COLO668 (cell line): ENCODE results near the gene ZNF563.
"Not testable (repeated sequence)": the region's sequence is repeated elsewhere in the genome, so short reads cannot be mapped to it uniquely, and the experiment has no call there.

Source experiments
- DNase-seq: peaks from one replicate; lab custom pipeline; 2025; ENCODE audit not compliant: unreplicated experiment; lab: John Stamatoyannopoulos, UW

Gene ZNF563

DNA sequence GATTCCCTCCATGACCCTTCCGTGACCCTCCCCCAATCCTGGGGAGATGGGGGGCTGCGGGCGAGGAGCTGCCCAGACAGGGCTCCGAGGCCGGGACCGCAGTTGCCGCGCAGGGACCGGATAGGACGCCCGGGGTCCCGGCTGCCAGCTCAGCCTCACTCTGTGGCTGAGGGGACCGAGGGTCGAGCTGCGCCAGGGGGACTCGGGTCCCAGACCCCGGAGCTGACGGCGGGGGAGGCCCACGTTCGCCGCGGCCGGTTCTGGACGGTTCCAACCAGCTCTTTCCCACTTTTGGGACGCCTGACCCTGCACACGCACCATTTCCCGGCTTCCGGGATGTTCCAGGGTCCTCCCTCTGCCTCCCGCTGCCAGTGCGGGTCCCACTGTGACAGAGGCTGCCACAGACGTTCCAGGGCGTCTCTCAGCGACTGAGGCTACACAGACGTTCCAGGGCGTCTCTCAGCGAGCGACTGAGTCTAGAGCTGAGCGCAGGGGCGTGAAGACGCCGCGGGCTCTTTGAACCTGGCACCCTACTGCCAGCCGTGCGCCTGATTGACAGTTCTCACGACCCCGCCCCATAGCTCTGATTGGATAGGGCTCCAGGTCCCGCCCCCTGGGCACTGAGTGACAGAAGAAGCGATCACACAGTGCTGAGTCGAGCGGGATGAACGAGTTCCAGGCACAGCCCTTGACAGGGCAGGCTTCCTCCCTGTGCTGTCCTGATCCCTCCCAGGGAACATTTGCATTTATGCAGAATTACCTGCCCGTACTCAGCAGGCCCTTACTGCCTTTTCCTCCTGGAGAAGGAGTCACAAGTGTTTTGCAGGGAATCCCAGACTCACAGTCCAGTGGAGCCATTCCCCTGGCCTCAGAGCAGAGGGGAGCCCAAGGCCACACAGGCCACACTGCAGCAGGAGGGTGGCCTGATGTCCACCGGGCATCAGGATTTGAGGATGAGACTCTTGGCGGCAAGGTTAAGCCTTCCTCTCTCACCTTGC, at the start of gene ZNF563:
TSS of gene ZNF563 (minus strand) at position 472 of the 998 bp plus-strand sequence. CDS start at position 321, 151 bp downstream.
- DNase-seq: peak; percentile 97

DNA sequence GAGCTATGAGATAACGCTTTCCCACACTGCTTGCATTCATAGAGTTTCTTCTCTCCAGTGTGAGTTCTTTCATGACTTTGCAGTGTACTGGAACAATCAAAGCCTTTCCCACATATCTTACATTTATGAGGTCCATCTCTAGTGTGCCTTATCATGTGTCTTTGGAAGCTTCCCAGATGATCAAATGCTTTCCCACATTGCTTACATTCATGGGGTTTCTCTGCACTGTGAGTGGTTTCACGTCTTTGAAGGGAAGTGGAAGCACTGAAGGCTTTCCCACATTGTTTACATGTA, 47.0 kb upstream of the ZNF563 start:
- no peak for DNase-seq

DNA sequence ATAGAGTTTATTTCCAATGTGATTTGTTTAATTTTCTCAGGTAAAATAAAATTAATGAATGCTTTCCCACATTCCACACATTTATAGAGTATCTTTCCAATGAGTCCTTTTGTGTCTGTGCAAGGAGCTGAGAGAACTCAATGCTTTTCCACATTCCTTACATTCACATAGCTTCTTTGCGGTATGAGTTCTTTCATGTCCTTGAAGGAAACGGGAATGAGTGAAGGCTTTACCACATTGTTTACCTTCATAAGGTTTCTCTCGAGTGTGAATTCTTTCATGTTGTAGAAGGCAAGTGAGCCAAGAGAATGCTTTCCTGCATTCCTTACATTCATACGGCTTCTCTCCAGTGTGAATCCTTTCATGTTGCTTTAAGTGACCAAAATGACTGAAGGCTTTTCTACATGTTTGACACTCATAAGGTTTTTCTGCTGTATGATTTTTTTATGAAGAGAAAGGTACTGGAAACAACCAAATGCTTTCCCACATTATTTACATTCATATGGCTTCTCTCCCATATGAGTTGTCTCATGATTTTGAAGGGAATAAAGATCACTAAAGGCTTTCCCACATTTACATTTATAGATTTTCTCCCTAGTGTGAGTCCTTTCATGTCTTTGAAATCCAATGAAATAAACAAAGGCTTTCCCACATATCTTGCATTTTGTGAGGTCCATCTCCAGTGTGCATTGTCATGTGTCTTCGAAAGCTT, 46.5 kb upstream of the ZNF563 start:
- no peak for DNase-seq

DNA sequence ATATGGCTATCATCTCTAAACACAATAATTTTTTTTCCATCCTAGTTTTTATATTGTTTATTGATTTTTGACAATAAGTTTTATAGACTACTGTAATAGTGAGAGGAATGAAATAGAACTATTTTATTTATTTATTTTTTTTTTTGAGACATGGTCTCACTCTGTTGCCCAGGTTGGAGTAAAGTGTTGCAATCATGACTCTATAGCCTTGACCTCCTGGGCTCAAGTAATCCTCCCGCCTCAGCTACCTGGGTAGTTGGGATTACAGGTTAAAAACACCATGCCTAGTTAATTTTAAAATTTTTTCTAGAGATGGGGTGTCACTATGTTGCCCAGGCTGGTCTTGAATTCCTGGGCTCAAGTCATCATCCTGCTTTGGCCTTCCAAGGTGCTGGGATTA, 40.6 kb upstream of the ZNF563 start:
- DNase-seq: no peak

DNA sequence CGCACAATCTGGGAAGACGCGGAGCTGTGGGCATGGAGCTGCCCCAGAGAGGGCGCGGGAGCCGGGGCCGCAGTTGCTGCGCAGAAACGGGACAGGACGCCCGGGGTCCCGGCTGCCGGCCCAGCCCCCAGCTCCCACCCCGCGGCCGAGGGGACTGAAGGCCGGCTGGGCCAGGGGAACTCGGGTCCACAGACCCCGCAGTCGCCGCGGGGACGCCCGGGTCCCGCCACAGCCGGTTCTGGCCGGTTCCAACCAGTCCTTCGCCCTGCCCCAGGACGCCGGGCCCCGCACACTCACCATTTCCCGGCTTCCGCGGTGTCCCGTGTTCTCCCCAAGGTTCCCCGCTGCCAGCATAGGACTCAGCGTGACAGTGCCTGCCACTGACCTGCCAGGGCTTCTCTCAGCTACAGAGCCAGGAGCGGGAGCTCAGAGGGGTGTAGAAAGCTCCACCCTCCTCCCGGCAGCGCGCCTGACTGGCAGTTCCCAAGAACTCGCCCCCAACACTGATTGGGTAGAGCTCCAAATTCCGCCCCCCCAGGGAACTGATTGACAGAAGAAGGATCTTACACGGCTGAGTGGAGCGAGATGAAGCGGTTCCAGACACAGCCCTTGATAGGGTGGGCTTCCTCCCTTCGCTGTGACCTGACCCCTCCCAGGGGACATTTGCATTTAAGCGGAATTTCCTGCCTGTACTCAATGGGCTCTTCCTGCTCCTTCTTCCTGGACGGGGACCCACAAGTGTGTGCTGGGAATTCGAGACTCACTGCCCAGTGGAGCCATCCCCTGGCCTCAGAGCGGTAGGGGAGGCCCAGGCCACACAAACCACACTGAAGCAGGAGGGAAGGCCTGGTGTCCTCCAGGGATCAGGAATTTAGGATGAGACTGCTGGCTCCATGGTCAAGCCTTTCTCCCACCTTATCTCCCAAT, 32.1 kb upstream of the ZNF563 start, which contains the start of gene ZNF442:
TSS of gene ZNF442 (minus strand) at position 448 of the 927 bp plus-strand sequence. CDS start 2,052 bp downstream, outside the sequence.
- DNase-seq: peak; percentile 91

DNA sequence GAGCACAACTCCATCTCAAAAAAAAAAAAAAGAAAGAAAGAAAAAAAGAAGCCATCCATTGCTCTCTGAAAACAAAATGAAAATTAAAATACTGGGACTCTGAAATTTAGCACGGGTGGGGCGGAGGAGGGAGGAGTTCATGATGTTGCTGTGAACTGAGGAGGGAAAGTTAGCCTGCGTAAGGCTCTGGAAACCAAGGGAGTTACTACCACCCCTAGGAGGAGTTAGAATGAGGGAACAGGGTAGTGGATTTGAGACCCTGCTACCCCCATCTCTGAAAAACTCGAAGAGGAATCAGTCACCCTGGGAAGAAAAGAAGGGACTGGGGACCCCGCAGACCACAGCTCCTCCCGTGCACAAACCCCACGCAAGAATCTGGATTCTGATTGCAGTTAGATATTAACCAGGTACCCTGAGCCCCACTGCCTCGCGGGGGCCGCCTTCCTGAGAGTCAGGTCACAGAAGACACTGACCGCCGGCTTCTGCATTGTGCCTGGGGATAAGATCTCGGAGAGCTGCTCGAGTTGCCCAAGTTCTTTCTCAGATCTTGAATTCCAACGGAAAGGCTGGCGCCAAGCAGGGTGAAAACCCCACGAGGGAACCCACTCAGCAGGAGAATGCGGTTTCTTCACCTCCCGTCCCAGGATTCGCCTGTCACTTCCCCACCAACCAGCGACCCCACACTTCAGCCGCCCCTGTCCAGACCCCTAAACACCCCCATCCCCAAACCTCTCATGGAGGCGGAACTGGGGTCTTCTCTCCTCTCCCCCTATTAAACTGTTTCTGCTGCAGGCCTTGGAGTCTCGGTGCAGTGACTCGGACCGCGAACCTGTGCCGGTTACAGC, 31.2 kb upstream of the ZNF563 start:
- no peak for DNase-seq

DNA sequence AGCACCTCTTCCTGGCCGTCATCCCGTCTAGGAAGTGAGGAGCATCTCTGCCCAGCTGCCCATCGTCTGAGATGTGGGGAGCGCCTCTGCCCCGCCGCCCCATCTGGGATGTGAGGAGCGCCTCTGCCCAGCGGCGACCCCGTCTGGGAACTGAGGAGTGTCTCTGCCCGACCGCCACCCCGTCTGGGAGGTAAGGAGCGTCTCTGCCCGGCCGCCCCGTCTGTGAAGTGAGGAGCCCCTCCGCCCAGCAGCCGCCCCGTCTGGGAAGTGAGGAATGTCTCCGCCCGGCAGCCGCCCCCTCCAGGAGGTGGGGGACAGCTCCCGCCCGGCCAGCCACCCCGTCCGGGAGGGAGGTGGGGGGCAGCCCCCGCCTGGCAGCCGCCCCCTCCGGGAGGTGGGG, 28.8 kb upstream of the ZNF563 start:
- DNase-seq: not testable (repeated sequence)

DNA sequence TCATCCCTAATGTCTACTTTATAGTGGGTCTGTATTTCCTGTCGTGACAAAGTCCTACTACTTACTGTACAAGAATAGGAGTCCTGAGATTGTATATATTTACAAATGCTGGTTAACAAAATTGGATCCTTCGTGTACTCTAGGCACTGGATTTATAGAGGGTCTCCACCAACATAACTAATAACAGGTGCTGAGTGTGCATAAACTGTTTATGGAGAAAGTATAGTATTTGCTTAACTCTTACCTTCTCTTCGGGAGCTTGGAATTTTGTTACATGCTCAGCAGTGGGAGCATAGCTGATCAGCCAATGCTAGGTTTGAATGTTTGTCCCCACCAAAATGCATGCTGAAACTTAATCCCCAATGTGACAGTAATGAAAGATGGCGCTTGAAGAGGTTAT, 19.9 kb upstream of the ZNF563 start:
- no peak for DNase-seq

DNA sequence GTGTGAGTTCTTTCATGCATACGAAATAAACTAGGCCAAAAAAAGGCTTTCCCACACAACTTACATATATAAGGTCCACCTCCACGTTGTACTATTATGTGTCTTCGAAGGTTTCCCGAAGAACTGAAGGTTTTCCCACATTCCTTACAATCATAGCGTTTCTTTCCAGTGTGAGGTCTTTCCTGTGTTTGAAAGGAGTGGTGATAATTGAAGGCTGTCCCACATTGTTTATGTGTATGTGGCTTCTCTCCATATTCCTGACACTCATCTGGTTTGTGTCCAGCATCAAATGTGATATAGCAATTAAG, 17.4 kb upstream of the ZNF563 start:
- DNase-seq: no peak

DNA sequence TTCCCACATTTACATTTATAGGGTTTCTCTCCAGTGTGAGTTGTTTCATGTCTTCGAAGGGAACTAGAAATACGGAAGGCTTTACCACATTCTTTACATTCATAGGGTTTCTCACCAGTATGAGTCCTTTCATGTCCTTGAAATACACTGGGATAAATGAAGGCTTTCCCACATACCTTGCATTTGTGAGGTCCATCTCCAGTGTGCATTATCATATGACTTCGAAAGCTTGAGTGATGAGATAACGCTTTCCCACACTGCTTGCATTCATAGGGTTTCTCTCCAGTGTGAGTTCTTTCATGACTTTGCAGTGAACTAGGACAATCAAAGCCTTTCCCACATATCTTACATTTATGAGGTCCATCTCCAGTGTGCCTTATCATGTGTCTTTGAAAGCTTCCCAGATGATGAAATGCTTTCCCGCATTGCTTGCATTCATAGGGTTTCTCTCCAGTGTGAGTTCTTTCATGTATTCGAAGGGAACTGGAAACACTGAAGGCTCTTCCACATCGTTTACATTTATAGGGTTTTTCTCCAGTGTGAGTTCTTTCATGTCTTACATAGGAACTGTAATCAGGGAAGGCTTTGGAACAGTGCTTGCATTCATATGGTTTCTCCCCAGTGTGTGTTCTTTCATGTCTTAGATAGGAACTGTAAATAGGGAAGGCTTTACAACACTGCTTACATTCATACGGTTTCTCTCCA, 16.9 kb upstream of the ZNF563 start:
- no peak for DNase-seq

DNA sequence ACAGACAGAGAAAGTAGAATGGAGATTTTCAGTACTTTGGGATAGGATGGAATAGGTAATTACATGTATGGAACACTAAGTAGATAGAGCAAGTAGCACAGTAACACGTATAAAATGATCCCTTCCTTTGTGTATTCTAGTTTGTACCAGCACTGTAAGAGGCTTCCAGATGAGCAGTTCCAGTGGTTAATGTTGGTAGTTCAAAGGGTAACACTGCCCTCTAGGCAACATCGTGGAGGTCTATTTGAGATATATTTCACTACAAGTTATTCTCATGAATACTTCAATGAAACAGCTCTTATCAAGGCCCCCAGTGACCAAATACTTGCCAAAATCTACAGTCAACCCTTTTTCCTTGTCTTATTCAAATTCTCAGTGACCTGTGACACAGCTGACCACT, 13.5 kb upstream of the ZNF563 start:
- DNase-seq: no peak

DNA sequence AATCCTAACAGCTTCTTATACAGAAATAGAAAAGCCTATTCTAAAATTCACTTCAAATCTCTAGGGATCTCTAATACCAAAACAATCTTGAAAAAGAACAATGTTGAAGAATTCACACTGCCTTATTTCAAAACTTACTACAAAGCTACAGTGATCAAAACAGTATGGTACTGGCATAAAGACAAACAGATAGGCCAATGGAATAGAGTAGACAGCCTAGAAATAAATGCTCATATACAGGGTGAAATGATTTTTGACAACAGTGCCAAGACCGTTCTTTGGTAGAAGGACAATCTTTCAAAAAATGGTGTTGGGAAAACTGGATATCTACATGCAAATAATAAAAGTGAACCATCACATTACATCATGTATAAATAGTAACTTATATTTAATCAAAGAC, 11.8 kb upstream of the ZNF563 start:
- no peak for DNase-seq

DNA sequence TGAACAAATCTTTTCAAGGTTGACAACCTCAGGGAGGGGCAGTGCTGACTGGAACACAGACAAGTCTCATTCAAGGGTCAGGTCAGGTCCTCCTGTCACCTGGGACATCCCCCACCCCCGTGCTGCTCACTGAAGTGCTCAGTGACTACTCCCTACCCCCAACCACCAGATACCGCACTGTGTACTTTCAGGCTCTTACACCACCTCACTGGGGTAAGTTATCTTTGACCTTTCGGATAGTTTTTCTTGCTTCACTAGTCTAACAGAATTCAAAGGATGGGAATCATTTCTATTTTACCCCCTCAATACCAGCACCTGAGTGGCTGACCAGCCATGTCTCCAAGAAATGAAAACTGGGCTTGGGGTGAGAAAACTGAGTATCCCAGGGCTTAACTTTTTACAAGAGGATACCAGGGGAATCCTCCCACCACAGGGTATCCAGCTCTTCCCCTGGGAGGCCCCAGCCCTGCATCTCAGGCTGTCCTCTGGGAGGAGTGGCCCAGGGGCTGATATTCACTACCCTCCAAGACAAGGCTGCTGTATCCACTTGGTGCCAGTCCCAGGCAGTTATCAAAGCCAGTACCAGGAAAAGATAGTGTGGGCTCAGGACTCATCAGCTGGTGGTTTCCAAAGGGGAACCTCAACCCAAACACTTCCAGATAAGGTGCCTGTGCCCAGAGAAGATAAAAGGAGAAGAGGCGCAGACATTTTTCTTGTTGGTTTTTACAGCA, 2.1 kb downstream of the ZNF563 start:
- no peak for DNase-seq

DNA sequence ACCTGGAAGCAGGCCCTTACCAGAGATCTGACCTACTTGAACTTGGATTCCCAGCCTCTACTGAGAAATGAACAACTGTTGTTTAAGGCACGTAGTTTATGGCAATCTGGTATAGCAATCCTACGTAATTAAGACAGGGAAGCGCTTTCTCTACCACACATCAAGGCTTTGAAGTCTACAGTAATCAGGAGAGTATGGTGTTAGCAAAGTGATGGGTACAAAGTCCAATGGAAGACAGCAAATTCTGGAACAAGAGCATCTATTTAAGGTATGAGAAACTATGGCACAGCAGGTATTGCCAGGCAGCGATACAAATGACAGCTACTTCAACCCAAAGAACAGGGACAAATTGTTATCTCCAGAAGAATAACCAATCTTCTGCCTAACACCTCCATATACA, 3.1 kb downstream of the ZNF563 start:
- no peak for DNase-seq

DNA sequence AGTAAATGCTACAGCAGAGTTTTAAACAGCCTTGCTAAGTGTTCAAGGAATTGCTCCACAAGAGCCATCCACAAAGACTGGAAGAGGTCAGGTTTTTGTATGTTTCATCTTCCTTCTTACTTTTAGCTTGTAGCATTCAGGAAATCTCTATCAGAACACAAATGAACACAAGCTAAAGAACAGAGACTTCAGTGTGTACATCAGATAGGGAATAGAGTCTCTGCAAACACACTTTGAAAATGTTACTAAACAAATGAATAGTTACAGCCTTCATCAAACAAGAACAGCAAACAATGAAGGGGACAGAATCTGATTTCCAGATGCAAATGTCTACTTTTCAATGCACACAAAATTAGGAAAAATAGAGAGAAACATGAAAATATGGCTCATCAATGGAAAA, 7.7 kb downstream of the ZNF563 start:
- DNase-seq: no peak

DNA sequence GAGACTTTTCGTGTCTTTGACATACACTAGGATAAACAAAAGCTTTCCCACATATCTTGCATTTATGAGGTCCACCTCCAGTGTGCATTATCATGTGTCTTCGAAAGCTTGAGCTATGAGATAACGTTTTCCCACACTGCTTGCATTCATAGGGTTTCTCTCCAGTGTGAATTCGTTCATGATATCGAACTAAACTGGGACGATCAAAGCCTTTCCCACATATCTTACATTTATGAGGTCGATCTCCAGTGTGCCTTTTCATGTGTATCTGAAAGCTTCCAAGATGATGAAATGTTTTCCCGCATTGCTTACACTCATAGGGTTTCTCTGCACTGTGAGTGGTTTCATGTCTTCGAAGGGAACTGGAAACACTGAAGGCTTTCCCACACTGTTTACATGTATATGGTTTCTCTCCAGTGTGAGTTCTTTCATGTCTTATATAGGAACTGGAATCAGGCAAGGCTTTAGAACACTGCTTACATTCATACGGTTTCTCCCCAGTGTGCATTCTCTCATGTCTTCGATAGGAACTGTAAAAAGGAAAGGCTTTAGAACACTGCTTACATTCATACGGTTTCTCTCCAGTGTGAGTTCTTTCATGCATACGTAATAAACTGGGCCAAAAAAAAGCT, 14.5 kb downstream of the ZNF563 start:
- DNase-seq: no peak

DNA sequence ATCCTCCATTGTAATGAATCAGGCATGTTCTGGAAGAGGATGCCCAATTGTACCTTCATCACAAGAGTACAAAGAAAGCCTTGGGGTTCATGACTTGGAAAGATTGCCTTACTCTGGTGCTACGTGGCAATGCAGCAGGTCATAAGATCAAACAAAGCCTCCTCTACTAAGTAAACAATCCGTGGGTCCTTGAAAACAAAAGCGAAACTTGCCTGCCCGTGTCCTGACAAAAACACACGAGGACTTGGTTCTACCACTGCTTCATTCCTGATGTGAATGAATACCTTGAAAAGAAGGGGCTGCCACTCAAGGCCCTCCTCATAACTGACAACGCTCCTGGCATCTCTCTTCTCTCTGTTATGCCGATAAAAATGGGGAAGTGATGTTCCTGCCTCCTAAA, 18.9 kb downstream of the ZNF563 start:
- peak; percentile 26 for DNase-seq

DNA sequence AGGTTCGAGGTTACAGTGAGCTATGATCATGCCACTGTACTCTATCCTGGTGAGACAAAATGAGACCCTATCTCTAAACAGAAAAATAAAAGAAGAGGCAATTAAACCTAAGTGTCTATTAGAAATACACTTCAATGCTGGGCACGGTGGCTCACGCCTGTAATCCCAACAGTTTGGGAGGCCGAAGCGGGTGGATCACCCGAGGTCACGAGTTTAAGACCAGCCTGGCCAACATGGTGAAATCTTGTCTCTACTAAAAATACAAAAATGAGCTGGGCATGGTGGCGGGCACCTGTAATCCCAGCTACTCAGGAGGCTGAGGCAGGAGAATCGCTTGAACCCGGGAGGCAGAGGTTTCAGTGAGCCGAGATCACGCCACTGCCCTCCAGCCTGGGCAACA, 24.5 kb downstream of the ZNF563 start:
- not testable (repeated sequence) for DNase-seq

DNA sequence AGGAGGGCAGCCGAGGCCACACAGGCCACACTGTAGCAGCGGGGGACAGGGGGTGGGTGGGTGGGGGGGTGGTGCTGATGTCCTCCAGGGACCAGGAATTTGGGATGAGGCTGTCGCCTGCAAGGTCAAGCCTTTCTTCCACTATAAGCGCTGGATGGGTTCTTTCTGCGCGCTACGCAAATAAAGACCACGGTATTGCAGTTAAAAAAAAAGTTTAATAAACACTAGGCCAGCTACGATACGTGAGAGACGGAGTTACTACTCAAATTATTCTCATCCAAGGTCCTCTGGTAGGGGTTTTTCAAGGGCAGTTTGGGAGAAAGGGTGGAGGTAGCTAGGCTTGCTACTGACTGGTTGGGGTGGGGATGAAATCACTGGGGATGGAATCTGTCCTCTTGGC, 38.2 kb downstream of the ZNF563 start:
- no peak for DNase-seq
